OCI-LY1 (cell line): ENCODE measurements around the gene SUPT3H.

Experiments
- CTCF ChIP-seq: fragments of 200-600 bp; sonication (generic), shearing (Covaris generic); IDR thresholded peaks from 2 replicates; pipeline ENCODE4 v1.5.1; 2017; ENCODE audit warnings: mild to moderate bottlenecking, antibody characterized with exemption, low read length, moderate library complexity, mixed read lengths
- EZH2 ChIP-seq: fragments of 200-600 bp; sonication (generic), shearing (Covaris generic); IDR thresholded peaks from 2 replicates; pipeline ENCODE4 v1.8.0; 2017; ENCODE audit warnings: borderline replicate concordance, mixed run types, mild to moderate bottlenecking, antibody characterized with exemption, low read length, moderate library complexity, mixed read lengths

GRCh38 chr6:44999066-44999465 is 378.7 kb downstream of the SUPT3H start:
- no peak for TF ChIP-seq CTCF
- TF ChIP-seq EZH2, result no peak
